HG02970 (cell line): ENCODE data around the gene TAL2.

Experiments
- ATAC-seq: cut with Tn5 transposase; IDR thresholded peaks from one replicate; pipeline ENCODE4 v1.9.1; 2021; ENCODE audit warnings: mild to moderate bottlenecking, moderate library complexity, moderate number of reproducible peaks; ENCODE audit not compliant: unreplicated experiment, low FRiP score

Gene TAL2

GRCh38 chr9:105672711-105673234, 10.5 kb downstream of the TAL2 start:
- no peak for ATAC-seq

DNA sequence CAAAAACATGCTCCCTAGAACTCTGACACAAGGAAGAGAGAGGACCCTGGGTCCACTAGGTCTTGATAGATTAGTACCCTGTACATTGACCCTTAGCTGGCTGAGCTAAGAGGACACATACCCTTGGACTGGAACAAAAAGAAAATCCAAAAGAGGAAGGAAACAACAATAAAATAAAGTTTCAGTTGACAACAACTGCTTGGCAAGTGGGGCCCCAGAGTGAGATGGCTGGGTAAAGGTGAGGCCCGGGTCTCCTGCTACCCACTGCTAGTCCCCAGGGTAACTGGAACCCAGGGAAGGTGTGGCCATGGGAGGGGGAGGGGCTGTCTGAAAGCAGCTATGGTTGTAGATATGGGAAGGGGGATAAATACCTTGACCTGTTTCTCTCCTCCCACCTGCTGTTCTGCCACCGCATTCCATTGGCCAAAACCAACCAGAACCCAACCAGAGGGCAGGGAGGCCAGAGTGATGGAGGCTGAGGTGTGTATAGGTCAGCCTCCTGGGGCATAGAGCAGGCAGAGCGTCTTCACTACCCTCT, 11.7 kb downstream of the TAL2 start:
- ATAC-seq, result no peak

- no peak for ATAC-seq
These were observed 14.2 kb downstream of the TAL2 start for GRCh38 chr9:105676351-105676923.

DNA sequence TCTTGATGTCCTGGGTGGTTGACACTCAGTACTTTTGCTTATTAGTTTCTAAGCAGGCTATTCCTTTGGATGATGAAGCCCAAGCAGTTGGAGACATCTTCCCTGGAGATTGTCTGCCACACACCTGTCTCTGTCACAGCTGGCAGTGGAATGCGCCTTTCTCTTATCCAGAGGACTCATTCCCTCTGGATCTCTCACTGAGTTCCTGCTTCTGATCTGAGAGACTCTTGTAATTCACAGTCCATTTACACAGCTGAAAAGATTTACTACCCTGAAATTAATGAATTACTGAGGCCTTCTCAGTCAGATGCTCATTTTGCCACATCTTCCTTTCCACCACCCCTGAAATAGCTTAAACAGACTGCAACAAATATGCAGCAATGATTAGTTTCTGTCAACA, 15.9 kb downstream of the TAL2 start:
- ATAC-seq, result no peak

GRCh38 chr9:105678781-105679180, 16.5 kb downstream of the TAL2 start:
- no peak for ATAC-seq

GRCh38 chr9:105679257-105680022, 17.2 kb downstream of the TAL2 start:
- ATAC-seq, result no peak

DNA sequence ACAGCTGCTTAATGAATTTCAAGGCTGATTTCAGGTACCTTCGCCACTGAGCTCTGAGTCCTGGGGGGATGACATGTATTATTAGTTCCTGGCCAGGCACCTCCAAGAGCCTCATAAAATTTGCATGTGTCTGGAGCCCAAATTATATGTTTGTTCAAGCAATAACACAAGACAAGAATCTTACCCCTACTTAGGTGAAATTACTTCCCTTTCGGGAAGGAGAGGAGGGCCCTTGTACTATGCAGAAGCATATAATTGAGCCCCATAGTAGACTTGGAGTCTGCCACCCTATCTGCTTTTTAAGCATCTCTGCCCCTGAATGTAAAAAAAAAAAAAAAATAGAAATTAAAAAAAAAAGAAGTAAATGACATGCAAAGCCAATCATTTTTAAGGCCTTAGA, 19.1 kb downstream of the TAL2 start:
- no peak for ATAC-seq

DNA sequence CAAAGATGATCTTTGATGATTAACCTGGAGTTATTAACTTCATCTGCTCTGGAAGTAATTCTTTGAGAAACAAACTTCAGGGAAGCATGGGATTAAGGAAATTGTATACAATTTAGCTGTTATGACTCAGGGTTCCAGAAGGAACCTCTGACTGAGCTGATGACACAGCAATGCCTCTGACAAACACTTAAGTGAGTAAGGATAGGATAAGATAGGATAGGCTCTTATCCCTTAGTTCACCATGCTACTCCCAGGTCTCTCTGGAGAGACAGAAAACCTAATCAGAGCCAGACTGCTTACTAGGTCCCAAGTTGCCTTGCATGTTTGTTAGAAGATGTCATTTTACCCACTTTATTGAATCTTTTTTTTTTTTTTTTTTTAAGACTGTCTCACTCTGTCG, 19.5 kb downstream of the TAL2 start:
- ATAC-seq, result no peak

DNA sequence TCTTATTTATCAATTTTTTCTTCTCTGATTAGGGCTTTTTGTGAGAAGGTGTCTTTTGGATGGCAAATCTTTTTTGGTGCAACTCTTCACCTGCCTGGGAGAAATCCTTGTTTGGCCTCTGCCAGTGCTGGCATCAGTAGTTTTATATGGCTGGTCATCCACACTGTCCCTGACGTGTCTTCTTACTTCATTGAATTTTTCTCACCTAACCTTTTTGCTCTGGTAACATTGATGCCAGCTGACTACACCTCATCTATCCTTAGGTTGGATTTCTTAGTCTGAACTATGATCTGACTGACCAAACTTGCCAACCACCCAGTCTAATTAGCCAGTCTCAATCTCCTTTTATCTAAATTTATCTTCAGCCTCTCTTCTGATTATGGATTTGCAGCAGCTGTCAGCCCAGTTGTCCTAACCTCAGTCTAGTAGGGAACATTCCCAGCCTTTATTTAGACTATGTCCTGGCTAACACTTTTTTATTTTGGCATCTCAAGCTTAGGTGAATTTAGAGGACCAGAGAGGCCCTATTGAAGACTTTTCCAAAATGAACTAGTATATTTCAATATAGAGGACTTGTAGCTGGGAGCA, 21.5 kb downstream of the TAL2 start:
- ATAC-seq, result no peak

GRCh38 chr9:105686936-105687335, 24.7 kb downstream of the TAL2 start:
- no peak for ATAC-seq

DNA sequence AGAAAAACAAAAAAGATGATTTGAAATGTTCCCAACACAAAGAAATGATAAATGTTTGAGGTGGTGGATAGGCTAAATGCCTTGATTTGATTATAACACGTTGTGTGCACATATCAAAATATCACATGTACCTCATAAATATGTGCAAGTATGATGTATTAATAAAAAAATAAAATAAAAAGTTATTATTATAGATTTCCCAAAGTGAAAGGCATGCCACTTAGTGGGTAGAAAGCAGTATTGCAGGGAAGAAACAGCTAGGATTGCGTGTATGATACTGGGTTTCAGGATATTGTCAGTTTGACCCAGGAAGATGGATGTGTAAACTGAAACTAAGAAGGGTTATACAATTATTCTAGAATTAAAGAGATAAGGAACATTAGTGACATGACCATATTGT, 28.5 kb downstream of the TAL2 start:
- no peak for ATAC-seq

- ATAC-seq, result peak; percentile 22
These were observed 31.4 kb downstream of the TAL2 start for GRCh38 chr9:105693435-105694189.

- peak; percentile 85 for ATAC-seq
These were observed 32.1 kb downstream of the TAL2 start, which contains the start of gene TMEM38B for GRCh38 chr9:105694190-105694847. TMEM38B (plus strand) TSS chr9:105694541; CDS start chr9:105694661, 120 bp downstream.

GRCh38 chr9:105694848-105695581, 32.8 kb downstream of the TAL2 start:
- ATAC-seq, result peak; percentile 48

DNA sequence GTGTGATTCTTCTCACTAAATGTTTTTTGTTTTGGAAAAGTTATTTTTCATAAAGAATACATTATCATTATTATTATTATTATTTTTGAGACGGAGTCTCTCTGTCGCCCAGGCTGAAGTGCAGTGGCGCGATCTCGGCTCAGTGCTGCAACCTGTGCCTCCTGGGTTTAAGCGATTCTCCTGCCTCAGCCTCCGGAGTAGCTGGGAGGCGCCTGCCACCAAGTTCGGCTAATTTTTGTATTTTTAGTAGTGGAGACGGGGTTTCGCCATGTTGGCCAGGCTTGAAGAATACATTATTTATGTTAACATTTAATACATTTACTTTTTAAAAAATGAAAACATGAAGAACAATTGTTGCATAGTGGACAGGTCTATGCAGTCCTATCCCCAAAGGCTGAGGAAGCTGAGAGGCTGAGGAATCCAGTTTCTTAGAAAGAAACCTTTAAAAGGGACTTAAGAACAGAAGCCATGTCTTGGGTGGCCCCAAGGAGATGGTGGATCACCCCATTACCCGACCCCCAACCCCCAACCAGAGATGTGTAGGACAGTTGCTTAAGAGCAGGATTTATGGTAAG, 34.0 kb downstream of the TAL2 start:
- no peak for ATAC-seq

DNA sequence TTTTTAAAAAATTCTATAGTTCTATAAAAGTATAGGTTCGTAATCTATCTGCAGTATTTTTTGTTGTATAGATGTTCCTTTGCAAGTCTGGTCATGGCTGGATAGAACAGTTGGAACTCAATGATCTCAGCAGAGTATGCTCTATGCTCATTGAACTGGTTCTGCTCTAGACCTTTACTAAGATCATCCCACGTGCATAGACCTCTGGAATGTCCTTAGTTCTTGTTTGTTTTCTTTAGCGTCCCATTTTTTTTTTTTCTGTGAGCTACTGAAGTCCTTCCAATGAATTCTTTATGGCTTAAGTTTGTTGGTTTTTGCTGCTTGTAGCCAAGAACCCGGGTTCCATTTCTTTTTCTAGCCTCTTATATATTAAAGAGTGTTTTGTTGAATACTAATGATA, 35.6 kb downstream of the TAL2 start:
- no peak for ATAC-seq

DNA sequence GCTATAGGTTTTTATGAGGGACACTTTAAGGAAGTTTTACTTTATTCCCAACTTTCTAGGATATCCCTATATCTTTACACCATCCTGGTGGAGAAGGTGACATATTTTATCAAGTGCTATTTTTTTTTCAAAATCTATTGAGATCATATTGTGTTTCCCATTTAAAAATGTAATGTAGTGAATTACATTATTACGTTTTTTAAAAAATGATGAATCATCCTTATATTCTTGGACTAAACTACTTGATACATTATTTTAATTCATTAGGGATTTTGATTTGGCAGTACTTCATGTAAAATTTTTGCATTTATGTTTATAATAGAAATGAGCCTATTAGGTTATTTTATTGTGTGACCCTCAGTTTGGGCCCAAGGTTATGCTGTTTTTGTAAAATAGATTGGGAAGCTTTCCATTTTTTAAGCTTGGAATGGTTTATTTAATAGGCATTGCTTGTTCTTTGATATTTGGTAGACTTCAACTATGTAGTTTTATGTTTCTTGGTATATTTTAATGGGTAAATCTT, 36.2 kb downstream of the TAL2 start:
- ATAC-seq, result no peak

- no peak for ATAC-seq
These were observed 38.4 kb downstream of the TAL2 start for GRCh38 chr9:105700668-105701067.

- ATAC-seq, result no peak
These were observed 38.9 kb downstream of the TAL2 start for GRCh38 chr9:105701145-105701544.
